ENCODE measurements around the gene NTM.

The NTM gene

GRCh38 chr11:131537196-131537595, 166.8 kb downstream of the NTM start:
- no peaks in the 10 kb centered on the region for H4K20me1 ChIP-seq (ENCODE audit: insufficient read depth, low read length, poor library complexity, severe bottlenecking)
- TF ChIP-seq CTCF (conservative IDR thresholded peaks at IDR 0.05; ENCODE audit: low read length) (no peak), EZH2phosphoT487 (IDR thresholded peaks at IDR 0.05; ENCODE audit: borderline replicate concordance) (no peak)
- H3K27me3 ChIP-seq (ENCODE audit: insufficient read depth, low read length, poor library complexity, severe bottlenecking), result no peaks in the 10 kb centered on the region
- no peaks in the 10 kb centered on the region for H3F3A ChIP-seq (ENCODE audit: low read depth)
- H3K4me1 ChIP-seq (ENCODE audit: insufficient read depth, low read length, poor library complexity, severe bottlenecking), result no peaks in the 10 kb centered on the region
- H3K9me2 ChIP-seq (replicated peaks; ENCODE audit: low read depth, low read length), result no peaks in the 10 kb centered on the region
- H3K9ac ChIP-seq (ENCODE audit: low read depth, low read length, poor library complexity, severe bottlenecking), result no peak overlapping the region
- no peaks in the 10 kb centered on the region for H3K79me2 ChIP-seq (ENCODE audit: insufficient read depth, low read length)
- H3K4me2 ChIP-seq (ENCODE audit: low read depth, low read length, poor library complexity, severe bottlenecking), result no peak overlapping the region
- H3K36me3 ChIP-seq (ENCODE audit: insufficient read depth, low read length), result no peaks in the 10 kb centered on the region
- no peak overlapping the region for H3K4me3 ChIP-seq (ENCODE audit: low read length, poor library complexity, severe bottlenecking)
- H2AFZ ChIP-seq (ENCODE audit: low read length), result no peak overlapping the region
- no peaks in the 10 kb centered on the region for H3K9me3 ChIP-seq (ENCODE audit: insufficient read depth, low read depth, low read length)

DNA sequence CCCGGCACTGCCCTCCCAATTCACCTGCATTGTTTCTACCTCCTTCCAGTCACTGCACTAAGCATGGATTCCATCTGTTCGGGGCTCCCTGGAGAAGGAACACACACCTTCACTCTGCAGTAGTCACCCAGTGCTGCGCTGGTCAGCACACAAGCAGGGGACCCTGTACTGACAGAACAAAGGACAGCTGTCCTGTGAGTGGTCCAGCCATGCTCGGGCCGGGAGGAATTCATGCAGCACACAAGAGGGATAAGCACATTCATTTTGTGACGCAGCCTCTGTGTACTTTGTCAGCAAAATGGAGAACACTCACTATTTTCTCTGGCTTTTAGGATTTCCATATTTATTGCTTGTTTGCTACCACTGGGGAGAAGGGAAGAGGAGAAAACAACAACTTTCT, 167.3 kb downstream of the NTM start:
- H3K9me2 ChIP-seq (replicated peaks; ENCODE audit: low read depth, low read length), result no peaks in the 10 kb centered on the region
- H3K27me3 ChIP-seq (ENCODE audit: insufficient read depth, low read length, poor library complexity, severe bottlenecking), result no peaks in the 10 kb centered on the region
- H3K79me2 ChIP-seq (ENCODE audit: insufficient read depth, low read length), result no peaks in the 10 kb centered on the region

GRCh38 chr11:131538322-131538721, 167.9 kb downstream of the NTM start:
- no peaks in the 10 kb centered on the region for H3K79me2 ChIP-seq (ENCODE audit: insufficient read depth, low read length)
- H3K9me2 ChIP-seq (replicated peaks; ENCODE audit: low read depth, low read length), result no peaks in the 10 kb centered on the region
- H3K9me3 ChIP-seq (ENCODE audit: insufficient read depth, low read depth, low read length), result no peaks in the 10 kb centered on the region

More for the DNA sequence above, 167.3 kb downstream of the NTM start:
- no peak overlapping the region for H2AFZ ChIP-seq (ENCODE audit: low read length)
- no peaks in the 10 kb centered on the region for H3K36me3 ChIP-seq (ENCODE audit: insufficient read depth, low read length)
- H3K4me2 ChIP-seq (ENCODE audit: low read depth, low read length, poor library complexity, severe bottlenecking), result no peak overlapping the region
- H3K4me1 ChIP-seq (ENCODE audit: insufficient read depth, low read length, poor library complexity, severe bottlenecking), result no peaks in the 10 kb centered on the region
- H3F3A ChIP-seq (ENCODE audit: low read depth), result no peaks in the 10 kb centered on the region
- H4K20me1 ChIP-seq (ENCODE audit: insufficient read depth, low read length, poor library complexity, severe bottlenecking), result no peaks in the 10 kb centered on the region
- no peak overlapping the region for H3K9ac ChIP-seq (ENCODE audit: low read depth, low read length, poor library complexity, severe bottlenecking)
- no peak overlapping the region for H3K4me3 ChIP-seq (ENCODE audit: low read length, poor library complexity, severe bottlenecking)
- TF ChIP-seq EZH2phosphoT487 (IDR thresholded peaks at IDR 0.05; ENCODE audit: borderline replicate concordance), result no peak
- TF ChIP-seq CTCF (conservative IDR thresholded peaks at IDR 0.05; ENCODE audit: low read length), result no peak
- H3K9me3 ChIP-seq (ENCODE audit: insufficient read depth, low read depth, low read length), result no peaks in the 10 kb centered on the region

More at GRCh38 chr11:131538322-131538721, 167.9 kb downstream of the NTM start:
- no peaks in the 10 kb centered on the region for H4K20me1 ChIP-seq (ENCODE audit: insufficient read depth, low read length, poor library complexity, severe bottlenecking)
- no peak overlapping the region for H2AFZ ChIP-seq (ENCODE audit: low read length)
- TF ChIP-seq EZH2phosphoT487 (IDR thresholded peaks at IDR 0.05; ENCODE audit: borderline replicate concordance), result no peak
- no peak for TF ChIP-seq CTCF (conservative IDR thresholded peaks at IDR 0.05; ENCODE audit: low read length)
- H3K9ac ChIP-seq (ENCODE audit: low read depth, low read length, poor library complexity, severe bottlenecking), result no peak overlapping the region
- no peaks in the 10 kb centered on the region for H3F3A ChIP-seq (ENCODE audit: low read depth)
- no peaks in the 10 kb centered on the region for H3K4me1 ChIP-seq (ENCODE audit: insufficient read depth, low read length, poor library complexity, severe bottlenecking)
- H3K4me2 ChIP-seq (ENCODE audit: low read depth, low read length, poor library complexity, severe bottlenecking), result no peak overlapping the region
- H3K4me3 ChIP-seq (ENCODE audit: low read length, poor library complexity, severe bottlenecking), result no peak overlapping the region
- no peaks in the 10 kb centered on the region for H3K36me3 ChIP-seq (ENCODE audit: insufficient read depth, low read length)
- no peaks in the 10 kb centered on the region for H3K27me3 ChIP-seq (ENCODE audit: insufficient read depth, low read length, poor library complexity, severe bottlenecking)

Measured in Loucy (cell line).